K562 (cell line): ENCODE measurements around the gene CAST. TPM values are rescaled to one million over a fixed set of nuclear protein-coding genes. Genes with fewer than 3 reads are reported as not detected.

ENCODE experiments used
- C11orf30 ChIP-seq: fragments of 450-650 bp; IDR thresholded peaks from 2 replicates; pipeline ENCODE4 v1.6.1; 2016; ENCODE audit warnings: low read depth, mild to moderate bottlenecking
- CBFA2T2 ChIP-seq: fragments of 450-650 bp; conservative IDR thresholded peaks from 2 replicates; pipeline ENCODE4 v1.6.1; 2017; ENCODE audit warnings: mild to moderate bottlenecking
- CEBPB ChIP-seq: fragments of 450-650 bp; IDR thresholded peaks from 2 replicates; pipeline ENCODE4 v1.6.1; 2016; ENCODE audit warnings: missing genetic modification characterization, missing compliant biosample characterization
- CHD4 ChIP-seq: fragments of 200-600 bp; sonication (generic); IDR thresholded peaks from 3 replicates; pipeline ENCODE4 v1.6.1; 2012; ENCODE audit warnings: low read depth, mild to moderate bottlenecking, mixed read lengths, low read length, inconsistent platforms; ENCODE audit not compliant: insufficient read depth, insufficient replicate concordance, poor library complexity, severe bottlenecking
- CREB1 ChIP-seq, 2 experiments: sonication (generic) in 1 of 2; formaldehyde crosslinking in 1 of 2; IDR thresholded peaks; 2 replicates each; pipeline versions ENCODE4 v1.6.1 to v1.8.0; 2012 to 2022; ENCODE audit warnings: inconsistent platforms in 1 of 2, mild to moderate bottlenecking in 1 of 2, missing genetic modification reagents in 1 of 2, moderate library complexity in 1 of 2
- CREBBP ChIP-seq: IDR thresholded peaks from one replicate; pipeline ENCODE4 v1.6.1; 2012; ENCODE audit warnings: low read depth, mild to moderate bottlenecking, control low read depth, inconsistent platforms, low read length
- CTBP1 ChIP-seq: fragments of 450-650 bp; IDR thresholded peaks from 2 replicates; pipeline ENCODE4 v1.6.1; 2016; ENCODE audit warnings: borderline replicate concordance
- EP400 ChIP-seq: fragments of 450-650 bp; IDR thresholded peaks from 2 replicates; pipeline ENCODE4 v1.6.1; 2017; ENCODE audit warnings: antibody characterized with exemption, mild to moderate bottlenecking, moderate library complexity
- ETS1 ChIP-seq: conservative IDR thresholded peaks from 2 replicates; pipeline ENCODE4 v1.6.1; 2011; ENCODE audit warnings: low read depth, mild to moderate bottlenecking, low read length; ENCODE audit not compliant: control insufficient read depth
- L3MBTL2 ChIP-seq: fragments of 450-650 bp; IDR thresholded peaks from 2 replicates; pipeline ENCODE4 v1.6.1; 2016; ENCODE audit warnings: mild to moderate bottlenecking, moderate library complexity
- SIN3A ChIP-seq, 2 experiments: fragments of 150-350 bp in 1 of 2; IDR thresholded peaks; 2 replicates each; pipeline ENCODE4 v1.6.1; 2011 to 2016; ENCODE audit warnings: borderline replicate concordance in 2 of 2, low read depth in 2 of 2, low read length in 2 of 2, mild to moderate bottlenecking in 2 of 2, moderate library complexity in 2 of 2; ENCODE audit not compliant: control insufficient read depth in 1 of 2
- SIRT6 ChIP-seq: IDR thresholded peaks from one replicate; pipeline ENCODE4 v1.6.1; 2012; ENCODE audit warnings: low read depth, mild to moderate bottlenecking, control low read depth, inconsistent platforms, low read length, moderate library complexity
- SMARCB1 ChIP-seq: IDR thresholded peaks from 2 replicates; pipeline ENCODE4 v1.6.1; 2011; ENCODE audit warnings: improper control_type of control experiment, low read depth; ENCODE audit not compliant: insufficient read length
- TAL1 ChIP-seq: fragments of 450-650 bp; IDR thresholded peaks from 2 replicates; pipeline ENCODE4 v1.6.1; 2016; ENCODE audit warnings: mild to moderate bottlenecking
- TCF7L2 ChIP-seq: fragments of 150-350 bp; IDR thresholded peaks from 2 replicates; pipeline ENCODE4 v1.6.1; 2016; ENCODE audit warnings: low read depth, mild to moderate bottlenecking, low read length, moderate library complexity
- XRCC5 ChIP-seq: fragments of 200-400 bp; formaldehyde crosslinking; IDR thresholded peaks from 2 replicates; pipeline ENCODE4 v1.6.1; 2017; ENCODE audit warnings: low read depth, mild to moderate bottlenecking, low read length
- ZBTB1 ChIP-seq: sonication (generic); formaldehyde crosslinking; IDR thresholded peaks from 2 replicates; pipeline ENCODE4 v1.8.1; 2023; ENCODE audit warnings: missing genetic modification reagents, low read depth, mild to moderate bottlenecking, borderline replicate concordance
- ZNF277 ChIP-seq: fragments of 250-450 bp; sonication (Bioruptor Pico); IDR thresholded peaks from 2 replicates; pipeline ENCODE4 v1.8.0; 2022; ENCODE audit warnings: inconsistent platforms, mild to moderate bottlenecking, moderate library complexity, borderline replicate concordance
- ZNF316 ChIP-seq: fragments of 450-650 bp; IDR thresholded peaks from 2 replicates; pipeline ENCODE4 v1.6.1; 2016
- ZNF778 ChIP-seq: fragments of 450-650 bp; formaldehyde crosslinking; IDR thresholded peaks from 2 replicates; pipeline ENCODE4 v1.4.0; 2020; ENCODE audit warnings: mild to moderate bottlenecking, moderate library complexity
- ZNF830 ChIP-seq: fragments of 250-450 bp; sonication (Bioruptor Pico); IDR thresholded peaks from 2 replicates; pipeline ENCODE4 v1.5.0; 2021; ENCODE audit warnings: mild to moderate bottlenecking
- polyA plus RNA-seq, 8 experiments: library from polyadenylated mRNA; depleted of rRNA in 4 of 8; stranded (reverse) in 5 of 8; unstranded in 3 of 8; fragments of >200 nt; fragmentation: Nextera tagmentation in 2 of 8; fragmentation: Illumina TruSeq in 1 of 8; extraction: Ambion mirVana in 2 of 8; extraction: Trizol in 1 of 8; gene quantifications; 2 replicates each; pipeline versions ENCODE4 v1.2.1 to v1.2.3, GENCODE V29; 2011 to 2014; ENCODE audit warnings: inconsistent platforms in 1 of 8, missing spikeins in 1 of 8
- total RNA-seq, 7 experiments: library from RNA; depleted of rRNA in 6 of 7; stranded (reverse); fragments of >200 nt in 6 of 7; fragmentation: Illumina TruSeq in 2 of 7; extraction: Trizol in 2 of 7; gene quantifications; 2 replicates each; pipeline versions ENCODE4 v1.2.1 to v1.2.3, GENCODE V29; 2011 to 2021; ENCODE audit warnings: low replicate concordance in 1 of 7
- TF ChIP-seq, protein P1 (sequence below): fragments of 450-650 bp; IDR thresholded peaks from 2 replicates; pipeline ENCODE4 v1.7.1; 2018; ENCODE audit warnings: mild to moderate bottlenecking, low read depth; ENCODE audit not compliant: partially characterized antibody
- TF ChIP-seq, protein P2 (sequence below): fragments of 450-650 bp; IDR thresholded peaks from 2 replicates; pipeline ENCODE4 v1.6.1; 2016; ENCODE audit warnings: missing biosample characterization, missing genetic modification characterization

The CAST gene
- total and polyA plus RNA-seq, 9 of the 15 experiments (the other 6 are each of a cell fraction or from before 2014, with no cell fraction given), result 55.5 to 136 (median 86.1) TPM

DNA sequence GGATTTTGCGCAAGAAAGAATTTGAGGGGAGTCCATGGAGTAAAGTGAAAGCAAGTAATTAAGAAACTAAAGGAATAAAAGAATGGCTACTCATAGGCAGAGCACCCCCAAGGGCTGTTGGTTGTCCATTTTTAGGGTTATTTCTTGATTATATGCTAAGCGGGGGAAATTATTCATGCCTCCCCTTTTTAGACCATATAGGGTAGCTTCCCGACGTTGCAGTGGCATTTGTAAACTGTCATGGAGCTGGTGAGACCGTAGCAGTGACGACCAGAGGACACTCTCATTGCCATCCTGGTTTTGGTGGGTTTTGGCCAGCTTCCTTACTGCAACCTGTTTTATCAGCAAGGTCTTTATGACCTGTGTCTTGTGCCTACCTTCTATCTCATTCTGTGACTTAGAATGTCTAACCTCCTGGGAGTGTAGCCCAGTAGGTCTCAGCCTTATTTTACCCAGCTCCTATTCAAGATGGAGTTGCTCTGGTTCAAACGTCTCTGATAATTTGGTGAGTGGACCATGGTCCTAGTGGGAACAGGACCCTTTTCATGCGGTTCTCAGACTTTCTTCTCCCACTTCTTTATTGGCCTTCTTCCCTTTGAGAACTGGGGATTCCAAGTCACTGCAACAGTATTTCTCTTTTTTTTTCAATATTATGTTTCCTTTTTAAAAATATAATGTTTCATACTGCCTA, 146.8 kb downstream of the CAST start (continued):
- TF ChIP-seq ETS1 (no peak), CEBPB (tag) (no peak), ZBTB1 (no peak), ZNF830 (CRISPR knock-in tag) (0 out of 2 replicates have a peak, but pooled peaks have one; percentile 21), TCF7L2 (no peak), CTBP1 (no peak), SMARCB1 (no peak), XRCC5 (no peak), SIN3A (IDR thresholded peaks at IDR 0.05; ENCODE audit: borderline replicate concordance in 2 of 2, control insufficient read depth in 1 of 2, low read depth in 2 of 2, low read length in 2 of 2) (no peak), ZNF778 (CRISPR knock-in tag) (no peak), TAL1 (no peak), L3MBTL2 (no peak), CREB1 (IDR thresholded peaks at IDR 0.05) (no peak), CREB1 (CRISPR knock-in tag; IDR thresholded peaks at IDR 0.05) (no peak), ZNF316 (no peak), CHD4 (no peak), C11orf30 (no peak), CBFA2T2 (no peak), SIRT6 (no peak), EP400 (no peak), ZNF277 (CRISPR knock-in tag) (no peak), CREBBP (no peak)
- TF ChIP-seq, protein P1, sequence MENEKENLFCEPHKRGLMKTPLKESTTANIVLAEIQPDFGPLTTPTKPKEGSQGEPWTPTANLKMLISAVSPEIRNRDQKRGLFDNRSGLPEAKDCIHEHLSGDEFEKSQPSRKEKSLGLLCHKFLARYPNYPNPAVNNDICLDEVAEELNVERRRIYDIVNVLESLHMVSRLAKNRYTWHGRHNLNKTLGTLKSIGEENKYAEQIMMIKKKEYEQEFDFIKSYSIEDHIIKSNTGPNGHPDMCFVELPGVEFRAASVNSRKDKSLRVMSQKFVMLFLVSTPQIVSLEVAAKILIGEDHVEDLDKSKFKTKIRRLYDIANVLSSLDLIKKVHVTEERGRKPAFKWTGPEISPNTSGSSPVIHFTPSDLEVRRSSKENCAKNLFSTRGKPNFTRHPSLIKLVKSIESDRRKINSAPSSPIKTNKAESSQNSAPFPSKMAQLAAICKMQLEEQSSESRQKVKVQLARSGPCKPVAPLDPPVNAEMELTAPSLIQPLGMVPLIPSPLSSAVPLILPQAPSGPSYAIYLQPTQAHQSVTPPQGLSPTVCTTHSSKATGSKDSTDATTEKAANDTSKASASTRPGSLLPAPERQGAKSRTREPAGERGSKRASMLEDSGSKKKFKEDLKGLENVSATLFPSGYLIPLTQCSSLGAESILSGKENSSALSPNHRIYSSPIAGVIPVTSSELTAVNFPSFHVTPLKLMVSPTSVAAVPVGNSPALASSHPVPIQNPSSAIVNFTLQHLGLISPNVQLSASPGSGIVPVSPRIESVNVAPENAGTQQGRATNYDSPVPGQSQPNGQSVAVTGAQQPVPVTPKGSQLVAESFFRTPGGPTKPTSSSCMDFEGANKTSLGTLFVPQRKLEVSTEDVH, result no peak
- TF ChIP-seq, protein P2, sequence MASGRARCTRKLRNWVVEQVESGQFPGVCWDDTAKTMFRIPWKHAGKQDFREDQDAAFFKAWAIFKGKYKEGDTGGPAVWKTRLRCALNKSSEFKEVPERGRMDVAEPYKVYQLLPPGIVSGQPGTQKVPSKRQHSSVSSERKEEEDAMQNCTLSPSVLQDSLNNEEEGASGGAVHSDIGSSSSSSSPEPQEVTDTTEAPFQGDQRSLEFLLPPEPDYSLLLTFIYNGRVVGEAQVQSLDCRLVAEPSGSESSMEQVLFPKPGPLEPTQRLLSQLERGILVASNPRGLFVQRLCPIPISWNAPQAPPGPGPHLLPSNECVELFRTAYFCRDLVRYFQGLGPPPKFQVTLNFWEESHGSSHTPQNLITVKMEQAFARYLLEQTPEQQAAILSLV (tag), result peak; percentile 98
